Fibroblast of gingiva (primary cell): ENCODE data around the gene PPP2R1A.
"Not testable (repeated sequence)": the region's sequence is repeated elsewhere in the genome, so short reads cannot be mapped to it uniquely, and the experiment has no call there.

Source experiments
- DNase-seq: peaks from one replicate; pipeline ENCODE4 v3.0.0-alpha.2; 2011; ENCODE audit warnings: low read depth

PPP2R1A gene

DNA sequence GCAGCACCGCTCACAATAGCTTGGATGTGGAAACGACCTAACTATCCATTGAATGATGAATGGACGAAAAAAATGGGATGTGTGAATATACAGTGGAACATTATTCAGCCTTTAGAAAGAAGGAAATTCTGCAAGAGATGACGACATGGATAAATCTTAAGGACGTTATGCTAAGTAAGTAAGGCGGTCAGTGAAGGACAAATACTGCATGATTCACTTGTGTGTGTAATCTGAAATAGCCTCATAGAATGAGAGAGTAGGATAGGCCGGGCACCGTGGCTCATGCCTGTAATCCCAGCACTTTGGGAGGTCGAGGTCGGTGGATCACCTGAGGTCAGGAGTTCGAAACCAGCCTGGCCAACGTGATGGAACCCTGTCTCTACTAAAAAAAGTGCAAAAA, 54.2 kb downstream of the PPP2R1A start:
- DNase-seq, result no peak

GRCh38 chr19:52248241-52248640, 58.4 kb downstream of the PPP2R1A start:
- peak; percentile 23 for DNase-seq

DNA sequence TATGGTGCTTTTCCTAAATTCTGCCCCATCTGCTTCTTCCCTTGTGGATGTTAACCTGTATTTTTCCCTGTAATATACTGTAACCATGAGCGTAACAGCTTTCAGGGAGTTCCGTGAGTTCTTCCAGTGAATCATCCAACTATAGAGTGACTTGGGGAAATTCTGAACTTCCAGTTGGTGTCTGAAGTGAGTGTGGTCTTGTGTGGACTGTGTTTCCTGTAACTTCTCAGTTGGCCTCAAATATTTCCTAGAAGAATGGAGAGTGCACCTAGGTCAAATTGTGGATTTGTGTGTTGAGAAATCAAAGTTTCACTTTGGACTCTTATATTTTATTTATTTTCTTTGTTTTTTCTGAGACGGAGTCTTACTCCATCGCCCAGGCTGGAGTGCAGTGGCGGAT, 68.6 kb downstream of the PPP2R1A start:
- DNase-seq, result no peak

- not testable (repeated sequence) for DNase-seq
Observed at GRCh38 chr19:52265556-52265955, 75.7 kb downstream of the PPP2R1A start.

DNA sequence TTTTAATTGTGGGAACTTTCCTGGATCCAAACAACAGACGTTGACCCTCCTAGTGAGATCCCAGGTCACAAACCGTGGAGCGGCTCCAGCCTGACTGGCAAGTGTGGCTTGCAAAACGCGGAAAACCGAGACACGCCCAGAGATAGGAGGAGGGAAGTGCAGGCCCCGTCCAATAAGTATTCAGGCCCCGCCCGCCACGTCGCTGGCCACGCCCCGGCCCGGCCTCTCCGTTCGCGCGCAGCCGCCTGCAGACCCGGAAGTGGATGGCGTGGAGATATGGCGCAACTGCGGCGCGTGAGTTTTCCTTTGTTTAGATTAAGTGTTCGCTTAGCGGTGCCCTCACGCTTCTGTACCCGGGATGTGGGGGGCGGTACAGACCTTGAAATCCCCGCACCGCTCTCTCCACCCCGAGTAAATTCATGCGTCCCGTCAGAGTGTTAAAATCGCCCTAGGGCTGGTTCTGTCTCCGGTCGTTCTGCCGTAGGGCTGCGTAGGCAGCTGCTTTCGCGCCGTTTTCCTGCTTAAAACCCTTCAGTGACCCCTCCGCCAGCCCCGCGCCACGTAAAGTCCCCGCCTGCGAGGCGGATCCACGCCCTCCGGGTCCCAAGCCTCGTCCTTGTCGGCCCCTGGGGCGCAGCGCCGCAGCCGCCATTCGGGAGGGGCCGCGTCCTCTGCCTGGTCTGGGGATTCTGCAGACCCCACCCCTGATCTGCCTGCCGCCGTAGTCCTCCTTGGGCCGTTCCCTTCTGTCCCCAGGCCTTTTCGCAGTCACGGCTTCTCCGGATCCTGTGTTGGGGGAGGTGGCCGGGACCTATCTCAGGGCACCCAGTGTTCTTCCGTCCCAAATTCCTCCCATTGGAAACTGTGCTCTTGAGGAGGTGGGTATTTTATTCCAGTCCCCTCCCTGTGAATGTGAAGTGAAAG, 79.7 kb downstream of the PPP2R1A start, which contains the start of gene ZNF766:
Gene ZNF766 (plus strand): TSS at position 250 of the 924 bp plus-strand sequence. CDS start 27 bp downstream, at position 277.
- DNase-seq, result peak; percentile 95

DNA sequence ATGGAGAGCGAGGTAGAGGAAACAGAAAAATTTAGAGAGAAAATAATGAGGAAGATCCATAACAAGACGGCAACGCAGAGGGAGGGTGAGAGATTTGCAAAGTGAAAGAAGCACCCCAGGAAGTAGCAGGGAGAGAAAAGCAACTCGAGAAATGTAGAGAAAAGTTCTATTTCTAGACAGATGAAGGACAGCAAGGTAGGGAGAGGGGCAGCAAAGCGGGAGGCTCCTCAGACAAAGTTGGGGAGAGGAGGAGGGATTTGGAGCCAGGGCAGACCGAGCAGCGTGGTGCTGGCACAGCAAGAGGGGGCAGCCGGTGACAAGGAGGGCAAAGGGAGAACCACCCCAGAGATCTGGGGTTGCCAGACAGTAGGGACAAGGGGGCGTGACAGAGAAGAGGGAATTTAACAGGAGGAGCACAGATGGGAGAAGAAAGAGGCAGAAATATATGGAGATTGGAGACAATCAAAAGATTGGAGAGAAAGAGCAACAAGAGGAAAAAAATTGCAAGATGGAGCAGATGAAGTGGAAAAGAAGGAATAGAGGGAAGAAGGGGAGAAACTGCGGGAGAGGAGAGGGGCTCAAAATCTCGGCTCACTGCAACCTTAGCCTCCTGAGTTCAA, 80.5 kb downstream of the PPP2R1A start:
- peak; percentile 33 for DNase-seq

DNA sequence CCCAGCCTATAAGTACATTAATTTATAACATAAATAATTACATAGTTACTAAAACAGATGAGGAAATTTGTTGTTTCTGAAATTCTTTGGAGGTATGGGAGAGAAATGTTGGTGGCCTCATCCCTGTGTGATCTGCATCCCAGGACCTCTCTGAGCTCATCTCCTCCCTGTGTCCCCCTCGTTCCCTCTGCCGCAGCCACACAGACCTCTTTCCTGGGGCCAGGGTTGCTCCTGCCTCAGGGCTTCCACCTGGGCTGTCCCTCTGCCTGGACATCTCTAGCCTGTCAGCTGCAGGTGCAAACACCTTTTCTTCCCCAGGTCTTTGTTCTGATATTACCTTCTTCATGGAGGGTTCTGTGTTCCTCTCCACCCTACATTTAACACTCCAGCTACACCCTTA, 83.4 kb downstream of the PPP2R1A start:
- DNase-seq, result no peak

DNA sequence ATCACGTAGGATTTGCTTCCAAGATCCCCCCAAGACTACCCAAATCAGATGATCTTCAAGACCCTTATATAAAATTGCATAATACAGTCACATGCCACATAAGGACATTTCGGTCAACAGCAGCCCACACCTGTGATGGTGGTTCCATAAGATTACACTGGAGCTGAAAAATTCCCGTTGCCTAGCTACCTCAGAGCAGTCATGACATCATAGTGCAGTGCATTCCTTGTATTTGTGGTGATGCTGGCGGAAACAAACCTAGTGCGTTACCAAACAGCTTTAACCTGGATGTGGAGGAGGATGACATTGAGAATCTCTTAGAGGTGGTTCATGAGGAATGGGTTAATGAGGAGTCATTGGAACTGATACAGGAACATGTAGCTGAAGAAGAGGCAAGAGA, 84.3 kb downstream of the PPP2R1A start:
- DNase-seq, result no peak

DNA sequence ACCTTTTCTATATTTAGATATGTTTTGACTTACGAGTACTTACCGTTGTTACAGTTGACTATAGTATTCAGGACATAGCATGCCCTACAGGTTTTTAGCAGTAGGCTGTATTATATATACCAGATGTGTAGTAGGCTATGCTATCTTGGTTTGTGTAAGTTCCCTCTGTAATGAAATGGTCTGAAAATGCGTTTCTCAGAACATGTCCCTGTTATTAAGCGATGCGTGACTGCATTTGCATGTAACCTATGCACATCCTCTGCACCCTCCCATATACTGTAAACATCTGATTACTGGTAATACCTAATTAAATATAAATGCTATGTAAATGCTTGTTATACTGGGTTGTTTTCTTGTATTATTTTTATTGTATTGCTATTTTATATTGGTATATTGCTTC, 86.1 kb downstream of the PPP2R1A start:
- DNase-seq, result no peak

- DNase-seq, result no peak
Observed at GRCh38 chr19:52277471-52277870, 87.6 kb downstream of the PPP2R1A start.
